WTC11 (cell line): Measurements from ENCODE around the gene MRAS. TPM values are rescaled to one million over a fixed set of nuclear protein-coding genes. Genes with fewer than 3 reads are reported as not detected.

Experiments
- ATAC-seq: fragments of 200-7000 bp; cut with Tn5 transposase; 2 replicates; pipeline ENCODE4 v1.10.0; 2021; ENCODE audit warnings: mild to moderate bottlenecking, moderate library complexity
- CTCF ChIA-PET: fragments of 300-600 bp; sonication (Branson Sonifier 250); formaldehyde crosslinking; loops from one replicate; lab custom pipeline; 2021; ENCODE audit warnings: antibody characterized with exemption; lab: Charles Lee
- POLR2A ChIA-PET: fragments of 350-600 bp; sonication (Branson Sonifier 250); formaldehyde crosslinking; loops from one replicate; lab custom pipeline; 2021; ENCODE audit warnings: antibody characterized with exemption; lab: Charles Lee
- DNase-seq: peaks from one replicate; pipeline ENCODE4 v3.0.0; 2021; ENCODE audit warnings: low spot score
- H3K27ac Mint-ChIP-seq: 2 replicates; pipeline ENCODE4 v1.8.0; 2021; ENCODE audit warnings: mixed read lengths
- H3K27me3 Mint-ChIP-seq: 2 replicates; pipeline ENCODE4 v1.8.0; 2021; ENCODE audit warnings: low read depth, mild to moderate bottlenecking, moderate library complexity, mixed read lengths
- H3K36me3 Mint-ChIP-seq: 2 replicates; pipeline ENCODE4 v1.8.0; 2021; ENCODE audit warnings: mixed read lengths
- H3K4me1 Mint-ChIP-seq: 2 replicates; pipeline ENCODE4 v1.8.0; 2022; ENCODE audit warnings: mixed read lengths
- H3K4me3 Mint-ChIP-seq: 2 replicates; pipeline ENCODE4 v1.8.0; 2021; ENCODE audit warnings: mild to moderate bottlenecking, moderate library complexity, mixed read lengths
- H3K9me3 Mint-ChIP-seq: 2 replicates; pipeline ENCODE4 v1.8.0; 2021; ENCODE audit warnings: mixed read lengths
- ATF1 ChIP-seq: sonication (generic); formaldehyde crosslinking; IDR thresholded peaks from 2 replicates; pipeline ENCODE4 v1.8.1; 2023; ENCODE audit warnings: mild to moderate bottlenecking, moderate library complexity, missing genetic modification reagents
- CREB1 ChIP-seq: sonication (generic); formaldehyde crosslinking; IDR thresholded peaks from 2 replicates; pipeline ENCODE4 v1.8.0; 2023; ENCODE audit warnings: mild to moderate bottlenecking, missing genetic modification reagents
- EMX1 ChIP-seq: fragments of 250-450 bp; sonication (Bioruptor Pico); IDR thresholded peaks from 2 replicates; pipeline ENCODE4 v1.8.0; 2021; ENCODE audit warnings: mild to moderate bottlenecking
- GABPB1 ChIP-seq: sonication (generic); formaldehyde crosslinking; IDR thresholded peaks from 2 replicates; pipeline ENCODE4 v1.8.1; 2023; ENCODE audit warnings: mild to moderate bottlenecking, missing genetic modification reagents
- HMGA2 ChIP-seq: fragments of 250-450 bp; sonication (Bioruptor Pico); IDR thresholded peaks from 2 replicates; pipeline ENCODE4 v1.4.0; 2021; ENCODE audit warnings: mild to moderate bottlenecking, moderate library complexity
- JUN ChIP-seq: sonication (generic); formaldehyde crosslinking; IDR thresholded peaks from 2 replicates; pipeline ENCODE4 v1.8.0; 2023; ENCODE audit warnings: mild to moderate bottlenecking, missing genetic modification reagents
- NR1H2 ChIP-seq: sonication (generic); formaldehyde crosslinking; IDR thresholded peaks from 2 replicates; pipeline ENCODE4 v1.9.0; 2021; ENCODE audit warnings: mild to moderate bottlenecking, moderate library complexity, missing genetic modification reagents
- RORB ChIP-seq: fragments of 250-450 bp; sonication (Bioruptor Pico); IDR thresholded peaks from 2 replicates; pipeline ENCODE4 v1.9.0; 2021; ENCODE audit warnings: mild to moderate bottlenecking
- SMAD4 ChIP-seq: sonication (generic); formaldehyde crosslinking; IDR thresholded peaks from 2 replicates; pipeline ENCODE4 v1.8.0; 2022; ENCODE audit warnings: mild to moderate bottlenecking, missing genetic modification reagents
- TEAD4 ChIP-seq: sonication (generic); formaldehyde crosslinking; IDR thresholded peaks from 2 replicates; pipeline ENCODE4 v1.8.0; 2022; ENCODE audit warnings: mild to moderate bottlenecking, missing genetic modification reagents
- ZBTB21 ChIP-seq: sonication (generic); formaldehyde crosslinking; IDR thresholded peaks from 2 replicates; pipeline ENCODE4 v1.8.1; 2023; ENCODE audit warnings: mild to moderate bottlenecking, missing genetic modification reagents, borderline replicate concordance
- ZNF121 ChIP-seq: sonication (generic); formaldehyde crosslinking; IDR thresholded peaks from 2 replicates; pipeline ENCODE4 v1.8.0; 2023; ENCODE audit warnings: missing genetic modification reagents
- ZNF232 ChIP-seq: sonication (generic); formaldehyde crosslinking; IDR thresholded peaks from 2 replicates; pipeline ENCODE4 v1.8.0; 2022; ENCODE audit warnings: mild to moderate bottlenecking, missing genetic modification reagents
- ZNF263 ChIP-seq: sonication (generic); formaldehyde crosslinking; IDR thresholded peaks from 2 replicates; pipeline ENCODE4 v1.8.1; 2022; ENCODE audit warnings: low read depth, mild to moderate bottlenecking, moderate library complexity, missing genetic modification reagents
- total RNA-seq: library from RNA; stranded (reverse); gene quantifications from 3 replicates; pipeline ENCODE4 v1.2.3, GENCODE V29; 2021
- TF ChIP-seq, protein P1 (sequence below): sonication (generic); formaldehyde crosslinking; IDR thresholded peaks from 2 replicates; pipeline ENCODE4 v1.8.0; 2022; ENCODE audit warnings: mild to moderate bottlenecking, missing genetic modification reagents
- TF ChIP-seq, protein P2 (sequence below): sonication (generic); formaldehyde crosslinking; IDR thresholded peaks from 2 replicates; pipeline ENCODE4 v1.8.1; 2022; ENCODE audit warnings: mild to moderate bottlenecking, missing genetic modification reagents, moderate library complexity, borderline replicate concordance
- TF ChIP-seq, protein P3 (sequence below): sonication (generic); formaldehyde crosslinking; IDR thresholded peaks from 2 replicates; pipeline ENCODE4 v1.8.0; 2022; ENCODE audit warnings: mild to moderate bottlenecking, missing genetic modification reagents
- TF ChIP-seq, protein P4 (sequence below): fragments of 250-450 bp; sonication (Bioruptor Pico); IDR thresholded peaks from 2 replicates; pipeline ENCODE4 v1.8.0; 2021; ENCODE audit warnings: mild to moderate bottlenecking
- TF ChIP-seq, protein P5 (sequence below): sonication (generic); formaldehyde crosslinking; IDR thresholded peaks from 2 replicates; pipeline ENCODE4 v1.8.1; 2023; ENCODE audit warnings: mild to moderate bottlenecking, missing genetic modification reagents, moderate library complexity
- TF ChIP-seq, protein P6 (sequence below): fragments of 250-450 bp; sonication (Bioruptor Pico); IDR thresholded peaks from 2 replicates; pipeline ENCODE4 v1.9.0; 2021; ENCODE audit warnings: mild to moderate bottlenecking
- TF ChIP-seq, protein P7 (sequence below): sonication (generic); formaldehyde crosslinking; IDR thresholded peaks from 2 replicates; pipeline ENCODE4 v1.8.1; 2023; ENCODE audit warnings: mild to moderate bottlenecking, moderate library complexity, missing genetic modification reagents
- TF ChIP-seq, protein P8 (sequence below): sonication (generic); formaldehyde crosslinking; IDR thresholded peaks from 2 replicates; pipeline ENCODE4 v1.8.1; 2023; ENCODE audit warnings: mild to moderate bottlenecking, missing genetic modification reagents, borderline replicate concordance

The MRAS gene
- total RNA-seq, 1 experiment from 2014 or later = 14.8 TPM

DNA sequence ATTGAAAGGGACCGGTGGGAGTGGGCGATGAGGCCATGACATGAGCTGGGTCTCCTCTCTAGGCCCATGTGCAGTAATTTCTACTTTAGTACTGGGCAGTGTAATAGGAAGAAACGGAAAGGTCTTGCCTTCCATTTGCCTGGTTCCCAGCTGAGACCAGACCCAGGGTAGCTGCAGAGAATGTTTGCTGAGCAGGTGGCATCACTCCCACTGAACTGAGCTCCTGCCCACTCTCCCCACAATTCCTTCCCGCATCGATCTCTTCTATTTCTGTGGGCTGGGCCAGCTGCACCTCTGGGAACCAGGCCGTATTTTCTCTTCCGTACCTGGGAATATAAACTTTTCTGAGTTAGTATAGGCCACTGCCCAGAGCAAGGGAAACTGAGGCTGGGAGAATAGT, 101.8 kb downstream of the MRAS start:
- Mint-ChIP-seq H3K4me1 (peaks cover 5% of the 10 kb centered on the region; the same call in 1 of the 2 replicates), H3K36me3 (no peaks in the 10 kb centered on the region), H3K4me3 (no peak overlapping the region), H3K9me3 (no peaks in the 10 kb centered on the region), H3K27ac (no peak overlapping the region), H3K27me3 (no peaks in the 10 kb centered on the region)
- TF ChIP-seq SMAD4 (CRISPR knock-in tag) = no peak
- TF ChIP-seq, protein P1, sequence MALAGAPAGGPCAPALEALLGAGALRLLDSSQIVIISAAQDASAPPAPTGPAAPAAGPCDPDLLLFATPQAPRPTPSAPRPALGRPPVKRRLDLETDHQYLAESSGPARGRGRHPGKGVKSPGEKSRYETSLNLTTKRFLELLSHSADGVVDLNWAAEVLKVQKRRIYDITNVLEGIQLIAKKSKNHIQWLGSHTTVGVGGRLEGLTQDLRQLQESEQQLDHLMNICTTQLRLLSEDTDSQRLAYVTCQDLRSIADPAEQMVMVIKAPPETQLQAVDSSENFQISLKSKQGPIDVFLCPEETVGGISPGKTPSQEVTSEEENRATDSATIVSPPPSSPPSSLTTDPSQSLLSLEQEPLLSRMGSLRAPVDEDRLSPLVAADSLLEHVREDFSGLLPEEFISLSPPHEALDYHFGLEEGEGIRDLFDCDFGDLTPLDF = no peak
- TF ChIP-seq, protein P2, sequence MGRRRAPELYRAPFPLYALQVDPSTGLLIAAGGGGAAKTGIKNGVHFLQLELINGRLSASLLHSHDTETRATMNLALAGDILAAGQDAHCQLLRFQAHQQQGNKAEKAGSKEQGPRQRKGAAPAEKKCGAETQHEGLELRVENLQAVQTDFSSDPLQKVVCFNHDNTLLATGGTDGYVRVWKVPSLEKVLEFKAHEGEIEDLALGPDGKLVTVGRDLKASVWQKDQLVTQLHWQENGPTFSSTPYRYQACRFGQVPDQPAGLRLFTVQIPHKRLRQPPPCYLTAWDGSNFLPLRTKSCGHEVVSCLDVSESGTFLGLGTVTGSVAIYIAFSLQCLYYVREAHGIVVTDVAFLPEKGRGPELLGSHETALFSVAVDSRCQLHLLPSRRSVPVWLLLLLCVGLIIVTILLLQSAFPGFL (CRISPR knock-in tag) = no peak
- no peak for TF ChIP-seq CREB1
- TF ChIP-seq ZNF121 (CRISPR knock-in tag) = no peak
- TF ChIP-seq, protein P3, sequence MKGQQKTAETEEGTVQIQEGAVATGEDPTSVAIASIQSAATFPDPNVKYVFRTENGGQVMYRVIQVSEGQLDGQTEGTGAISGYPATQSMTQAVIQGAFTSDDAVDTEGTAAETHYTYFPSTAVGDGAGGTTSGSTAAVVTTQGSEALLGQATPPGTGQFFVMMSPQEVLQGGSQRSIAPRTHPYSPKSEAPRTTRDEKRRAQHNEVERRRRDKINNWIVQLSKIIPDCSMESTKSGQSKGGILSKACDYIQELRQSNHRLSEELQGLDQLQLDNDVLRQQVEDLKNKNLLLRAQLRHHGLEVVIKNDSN (CRISPR knock-in tag) = no peak
- no peak for TF ChIP-seq EMX1 (CRISPR knock-in tag)
- TF ChIP-seq ZNF232 (CRISPR knock-in tag) = no peak
- TF ChIP-seq HMGA2 (CRISPR knock-in tag) = no peak
- no peak for TF ChIP-seq ZBTB21 (CRISPR knock-in tag)
- ChIA-PET POLR2A (no interaction called here), CTCF (interaction anchor here (1.0 to 2.8 kb wide), 8 partner anchors 9 to 486 kb away, joined by 3 to 13 read pairs (median 6); no protein-coding TSS in a partner anchor)
- DNase-seq (no peak), ATAC-seq (no peak)

DNA sequence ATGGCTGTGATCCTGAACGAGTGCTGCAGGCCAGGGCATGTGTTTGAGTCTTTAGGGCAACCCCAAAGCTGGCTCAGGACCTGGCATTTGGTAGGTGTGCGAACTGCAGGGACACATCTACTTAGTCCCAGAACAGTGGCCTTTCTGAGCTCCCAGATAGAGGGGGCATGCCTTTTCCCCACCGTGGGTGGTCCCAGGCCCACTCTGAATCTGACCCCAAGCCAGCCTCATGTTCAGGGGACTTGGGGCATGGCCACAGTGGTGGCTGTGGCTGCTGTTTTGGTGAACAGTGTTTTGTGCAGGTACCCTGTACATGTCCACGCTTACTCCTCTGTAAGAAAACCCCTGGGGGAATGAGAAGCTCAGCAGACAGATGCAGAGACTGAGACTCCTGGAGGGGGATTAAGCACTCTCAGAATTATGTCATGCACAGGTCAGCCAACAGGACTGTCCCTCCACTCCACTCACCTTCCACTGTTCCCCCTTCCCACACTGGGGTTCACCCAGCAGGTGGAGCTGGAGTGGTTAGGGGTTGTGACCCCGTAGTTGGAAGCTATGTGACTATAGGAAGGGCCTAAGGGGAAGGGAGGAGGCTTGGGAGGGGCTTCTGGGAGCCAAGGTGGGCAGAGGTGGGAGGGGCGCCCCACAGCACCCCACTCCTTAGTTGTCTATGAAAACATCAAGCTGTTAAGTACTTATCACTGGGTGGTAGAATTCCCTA, 102.5 kb downstream of the MRAS start:
- DNase-seq (no peak), ATAC-seq (peak; percentile 47)
- no peaks in the 10 kb centered on the region for H3K9me3 Mint-ChIP-seq
- H3K4me1 Mint-ChIP-seq = peaks cover 5% of the 10 kb centered on the region; the same call in 1 of the 2 replicates
- ChIA-PET CTCF (interaction anchor here (0.7 to 2.8 kb wide), 9 partner anchors 9 to 485 kb away, joined by 3 to 13 read pairs (median 5); no protein-coding TSS in a partner anchor), POLR2A (no interaction called here)
- TF ChIP-seq, protein P4, sequence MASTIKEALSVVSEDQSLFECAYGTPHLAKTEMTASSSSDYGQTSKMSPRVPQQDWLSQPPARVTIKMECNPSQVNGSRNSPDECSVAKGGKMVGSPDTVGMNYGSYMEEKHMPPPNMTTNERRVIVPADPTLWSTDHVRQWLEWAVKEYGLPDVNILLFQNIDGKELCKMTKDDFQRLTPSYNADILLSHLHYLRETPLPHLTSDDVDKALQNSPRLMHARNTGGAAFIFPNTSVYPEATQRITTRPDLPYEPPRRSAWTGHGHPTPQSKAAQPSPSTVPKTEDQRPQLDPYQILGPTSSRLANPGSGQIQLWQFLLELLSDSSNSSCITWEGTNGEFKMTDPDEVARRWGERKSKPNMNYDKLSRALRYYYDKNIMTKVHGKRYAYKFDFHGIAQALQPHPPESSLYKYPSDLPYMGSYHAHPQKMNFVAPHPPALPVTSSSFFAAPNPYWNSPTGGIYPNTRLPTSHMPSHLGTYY (CRISPR knock-in tag) = no peak
- no peak for TF ChIP-seq ZNF263 (CRISPR knock-in tag)
- TF ChIP-seq, protein P5, sequence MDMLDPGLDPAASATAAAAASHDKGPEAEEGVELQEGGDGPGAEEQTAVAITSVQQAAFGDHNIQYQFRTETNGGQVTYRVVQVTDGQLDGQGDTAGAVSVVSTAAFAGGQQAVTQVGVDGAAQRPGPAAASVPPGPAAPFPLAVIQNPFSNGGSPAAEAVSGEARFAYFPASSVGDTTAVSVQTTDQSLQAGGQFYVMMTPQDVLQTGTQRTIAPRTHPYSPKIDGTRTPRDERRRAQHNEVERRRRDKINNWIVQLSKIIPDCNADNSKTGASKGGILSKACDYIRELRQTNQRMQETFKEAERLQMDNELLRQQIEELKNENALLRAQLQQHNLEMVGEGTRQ (CRISPR knock-in tag) = no peak
- TF ChIP-seq, protein P6, sequence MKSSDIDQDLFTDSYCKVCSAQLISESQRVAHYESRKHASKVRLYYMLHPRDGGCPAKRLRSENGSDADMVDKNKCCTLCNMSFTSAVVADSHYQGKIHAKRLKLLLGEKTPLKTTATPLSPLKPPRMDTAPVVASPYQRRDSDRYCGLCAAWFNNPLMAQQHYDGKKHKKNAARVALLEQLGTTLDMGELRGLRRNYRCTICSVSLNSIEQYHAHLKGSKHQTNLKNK (CRISPR knock-in tag) = no peak
- TF ChIP-seq TEAD4 (CRISPR knock-in tag) = no peak
- TF ChIP-seq GABPB1 = no peak
- TF ChIP-seq JUN (CRISPR knock-in tag) = no peak
- TF ChIP-seq, protein P7, sequence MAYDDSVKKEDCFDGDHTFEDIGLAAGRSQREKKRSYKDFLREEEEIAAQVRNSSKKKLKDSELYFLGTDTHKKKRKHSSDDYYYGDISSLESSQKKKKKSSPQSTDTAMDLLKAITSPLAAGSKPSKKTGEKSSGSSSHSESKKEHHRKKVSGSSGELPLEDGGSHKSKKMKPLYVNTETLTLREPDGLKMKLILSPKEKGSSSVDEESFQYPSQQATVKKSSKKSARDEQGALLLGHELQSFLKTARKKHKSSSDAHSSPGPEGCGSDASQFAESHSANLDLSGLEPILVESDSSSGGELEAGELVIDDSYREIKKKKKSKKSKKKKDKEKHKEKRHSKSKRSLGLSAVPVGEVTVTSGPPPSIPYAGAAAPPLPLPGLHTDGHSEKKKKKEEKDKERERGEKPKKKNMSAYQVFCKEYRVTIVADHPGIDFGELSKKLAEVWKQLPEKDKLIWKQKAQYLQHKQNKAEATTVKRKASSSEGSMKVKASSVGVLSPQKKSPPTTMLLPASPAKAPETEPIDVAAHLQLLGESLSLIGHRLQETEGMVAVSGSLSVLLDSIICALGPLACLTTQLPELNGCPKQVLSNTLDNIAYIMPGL = no peak
- TF ChIP-seq, protein P8, sequence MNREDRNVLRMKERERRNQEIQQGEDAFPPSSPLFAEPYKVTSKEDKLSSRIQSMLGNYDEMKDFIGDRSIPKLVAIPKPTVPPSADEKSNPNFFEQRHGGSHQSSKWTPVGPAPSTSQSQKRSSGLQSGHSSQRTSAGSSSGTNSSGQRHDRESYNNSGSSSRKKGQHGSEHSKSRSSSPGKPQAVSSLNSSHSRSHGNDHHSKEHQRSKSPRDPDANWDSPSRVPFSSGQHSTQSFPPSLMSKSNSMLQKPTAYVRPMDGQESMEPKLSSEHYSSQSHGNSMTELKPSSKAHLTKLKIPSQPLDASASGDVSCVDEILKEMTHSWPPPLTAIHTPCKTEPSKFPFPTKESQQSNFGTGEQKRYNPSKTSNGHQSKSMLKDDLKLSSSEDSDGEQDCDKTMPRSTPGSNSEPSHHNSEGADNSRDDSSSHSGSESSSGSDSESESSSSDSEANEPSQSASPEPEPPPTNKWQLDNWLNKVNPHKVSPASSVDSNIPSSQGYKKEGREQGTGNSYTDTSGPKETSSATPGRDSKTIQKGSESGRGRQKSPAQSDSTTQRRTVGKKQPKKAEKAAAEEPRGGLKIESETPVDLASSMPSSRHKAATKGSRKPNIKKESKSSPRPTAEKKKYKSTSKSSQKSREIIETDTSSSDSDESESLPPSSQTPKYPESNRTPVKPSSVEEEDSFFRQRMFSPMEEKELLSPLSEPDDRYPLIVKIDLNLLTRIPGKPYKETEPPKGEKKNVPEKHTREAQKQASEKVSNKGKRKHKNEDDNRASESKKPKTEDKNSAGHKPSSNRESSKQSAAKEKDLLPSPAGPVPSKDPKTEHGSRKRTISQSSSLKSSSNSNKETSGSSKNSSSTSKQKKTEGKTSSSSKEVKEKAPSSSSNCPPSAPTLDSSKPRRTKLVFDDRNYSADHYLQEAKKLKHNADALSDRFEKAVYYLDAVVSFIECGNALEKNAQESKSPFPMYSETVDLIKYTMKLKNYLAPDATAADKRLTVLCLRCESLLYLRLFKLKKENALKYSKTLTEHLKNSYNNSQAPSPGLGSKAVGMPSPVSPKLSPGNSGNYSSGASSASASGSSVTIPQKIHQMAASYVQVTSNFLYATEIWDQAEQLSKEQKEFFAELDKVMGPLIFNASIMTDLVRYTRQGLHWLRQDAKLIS (CRISPR knock-in tag) = no peak
- TF ChIP-seq ZBTB21 (CRISPR knock-in tag) = no peak
- TF ChIP-seq NR1H2 (CRISPR knock-in tag) = no peak
- TF ChIP-seq ZNF232 (CRISPR knock-in tag) = no peak
- TF ChIP-seq RORB (CRISPR knock-in tag) = no peak
- no peak for TF ChIP-seq ATF1 (CRISPR knock-in tag)
- H3K4me3 Mint-ChIP-seq = no peak overlapping the region
- no peak overlapping the region for H3K27ac Mint-ChIP-seq
- H3K27me3 Mint-ChIP-seq = no peaks in the 10 kb centered on the region
- 0 out of 2 replicates have a peak, but pooled peaks cover 3% of the 10 kb centered on the region for H3K36me3 Mint-ChIP-seq
